Activated T-cell treated with anti-CD3 and anti-CD28 coated beads for 4 hours (primary cell): ENCODE results near the gene BRINP2.

Source experiments
- DNase-seq: peaks from one replicate; pipeline ENCODE4 v3.0.0-alpha.2; 2020

Gene BRINP2

GRCh38 chr1:177329871-177330270 is 159.1 kb downstream of the BRINP2 start:
- no peak for DNase-seq
